ENCODE results near the gene SLC16A5. TPM values are rescaled to one million over a fixed set of nuclear protein-coding genes. Genes with fewer than 3 reads are reported as not detected.

Gene SLC16A5
- total and polyA plus RNA-seq, 7 donors = 1.2 to 10.7 (median 5.6) TPM

DNA sequence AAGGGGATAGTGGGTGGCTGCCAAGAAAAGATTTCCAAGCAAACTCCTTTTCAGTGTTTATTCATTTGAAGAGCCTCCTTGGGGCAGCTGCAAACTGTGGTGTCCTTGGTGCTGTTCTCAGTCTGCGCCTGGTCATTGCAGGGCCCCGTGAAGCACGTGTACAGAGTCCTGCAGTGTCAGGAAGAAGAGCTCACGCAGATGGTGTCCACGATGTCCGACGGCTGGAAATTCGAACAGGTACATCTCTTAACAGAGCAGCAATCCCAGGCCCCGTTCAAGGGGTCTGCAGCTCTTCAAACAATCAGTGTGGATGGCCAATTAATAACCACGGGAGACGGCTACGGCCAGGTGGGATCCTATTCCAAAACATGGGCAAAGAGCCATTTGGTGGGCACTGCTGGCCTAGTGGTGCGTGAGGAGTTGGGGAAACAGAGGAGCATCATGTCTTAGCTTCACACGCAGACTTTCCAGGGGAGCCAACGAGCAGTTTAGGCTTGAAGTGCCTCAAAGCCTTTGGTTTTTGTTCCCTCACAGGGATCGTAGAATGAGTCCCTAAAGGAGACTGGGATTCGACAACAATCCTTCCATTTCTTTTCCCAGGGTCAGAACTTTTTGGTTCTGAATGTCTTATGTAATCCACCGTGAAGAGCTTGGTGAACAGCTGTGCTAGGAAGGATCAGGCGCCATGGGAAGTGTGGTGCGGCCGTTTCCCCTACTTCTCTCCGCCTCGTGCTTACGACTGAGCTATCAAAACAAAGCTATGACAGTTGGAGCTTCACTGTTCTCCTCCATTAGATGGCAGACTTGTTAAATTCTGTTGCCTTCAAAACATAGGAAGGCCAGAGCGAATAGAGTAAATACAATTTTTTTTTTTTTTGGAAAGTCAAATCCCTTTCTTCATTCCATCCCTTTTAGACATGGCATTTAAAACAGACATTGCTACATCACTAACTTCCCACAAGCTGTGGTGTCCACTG is 28.1 kb upstream of the SLC16A5 start:
- intact Hi-C loops (cut with DNase I) = no loop called here
- no peak for DNase-seq
- Histone ChIP-seq H3K27ac (peak overlapping the region; percentile 81), H3K27me3 (ENCODE audit: insufficient read depth in 3 of 3, low read length in 2 of 3) (no peaks in the 10 kb centered on the region), H3K36me3 (ENCODE audit: insufficient read depth in 1 of 2, low read depth in 1 of 2) (peaks cover 3 to 65% of the 10 kb centered on the region in 2 donors), H3K4me1 (peaks cover 10% of the 10 kb centered on the region), H3K4me3 (peak overlapping the region; percentile 3), H3K9me3 (no peaks in the 10 kb centered on the region)
- WGBS, 3 donors = 32 to 46% (median 37%) methylated on average over 25 of the region's 25 CpGs
- TF ChIP-seq, protein P1, sequence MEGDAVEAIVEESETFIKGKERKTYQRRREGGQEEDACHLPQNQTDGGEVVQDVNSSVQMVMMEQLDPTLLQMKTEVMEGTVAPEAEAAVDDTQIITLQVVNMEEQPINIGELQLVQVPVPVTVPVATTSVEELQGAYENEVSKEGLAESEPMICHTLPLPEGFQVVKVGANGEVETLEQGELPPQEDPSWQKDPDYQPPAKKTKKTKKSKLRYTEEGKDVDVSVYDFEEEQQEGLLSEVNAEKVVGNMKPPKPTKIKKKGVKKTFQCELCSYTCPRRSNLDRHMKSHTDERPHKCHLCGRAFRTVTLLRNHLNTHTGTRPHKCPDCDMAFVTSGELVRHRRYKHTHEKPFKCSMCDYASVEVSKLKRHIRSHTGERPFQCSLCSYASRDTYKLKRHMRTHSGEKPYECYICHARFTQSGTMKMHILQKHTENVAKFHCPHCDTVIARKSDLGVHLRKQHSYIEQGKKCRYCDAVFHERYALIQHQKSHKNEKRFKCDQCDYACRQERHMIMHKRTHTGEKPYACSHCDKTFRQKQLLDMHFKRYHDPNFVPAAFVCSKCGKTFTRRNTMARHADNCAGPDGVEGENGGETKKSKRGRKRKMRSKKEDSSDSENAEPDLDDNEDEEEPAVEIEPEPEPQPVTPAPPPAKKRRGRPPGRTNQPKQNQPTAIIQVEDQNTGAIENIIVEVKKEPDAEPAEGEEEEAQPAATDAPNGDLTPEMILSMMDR (IDR thresholded peaks at IDR 0.05) = peak; percentile 45
- peak; percentile 80 to 91 (median 86) for ATAC-seq

DNA sequence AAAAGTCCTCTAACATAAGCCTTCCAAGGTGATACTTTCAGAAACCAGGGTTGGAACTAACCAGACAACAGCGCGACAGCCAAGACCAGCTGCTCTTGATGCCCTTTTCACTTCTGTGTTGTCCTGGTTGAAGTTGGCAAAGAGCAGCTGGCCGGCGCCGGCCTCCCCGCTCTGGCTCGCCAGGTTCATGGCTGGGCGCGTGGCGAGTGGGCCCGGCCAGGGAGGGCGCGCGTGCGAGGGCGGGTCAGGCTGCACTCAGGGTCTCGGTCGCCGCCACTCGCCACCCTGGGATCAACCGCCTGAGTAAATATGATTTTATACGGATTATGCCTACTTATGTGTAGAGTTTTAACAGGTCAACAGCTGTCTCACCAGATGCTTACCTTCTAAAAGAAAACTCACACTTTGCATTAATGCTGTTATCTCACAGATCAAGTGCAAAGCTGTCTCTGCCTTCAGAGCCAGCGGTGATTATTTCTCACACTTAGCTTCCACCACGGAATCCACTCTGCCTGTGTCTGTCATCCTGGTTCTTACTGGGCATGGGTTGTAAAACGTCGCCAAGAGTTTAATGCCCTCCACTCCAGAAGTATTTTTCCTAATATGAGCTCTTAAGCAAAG is 27.2 kb upstream of the SLC16A5 start:
- H3K4me3 ChIP-seq = no peak overlapping the region
- intact Hi-C loops (cut with DNase I) = no loop called here
- TF ChIP-seq, protein P1 (IDR thresholded peaks at IDR 0.05) = no peak

DNA sequence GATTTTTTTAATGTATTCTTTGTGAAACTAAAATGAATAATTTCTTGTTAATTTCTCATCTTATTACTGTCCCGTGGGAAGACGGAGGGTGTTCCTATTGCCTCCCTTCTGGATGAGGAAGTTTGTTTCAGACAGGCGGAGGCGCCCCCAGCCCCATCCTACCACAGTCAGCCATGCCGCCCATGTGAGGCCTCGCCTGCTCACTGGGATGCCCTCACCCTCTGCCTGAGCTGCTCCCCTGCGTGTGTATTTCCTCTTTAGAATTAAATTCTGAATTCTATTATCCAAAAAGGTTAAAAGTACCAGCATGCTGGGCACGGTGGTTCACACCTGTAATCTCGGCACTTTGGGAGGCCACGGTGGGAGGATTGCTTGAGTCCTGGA is 26.7 kb upstream of the SLC16A5 start:
- peak overlapping the region; percentile 81 for H3K27ac ChIP-seq
- DNase-seq (no peak), ATAC-seq (no peak)
- peaks cover 10% of the 10 kb centered on the region for H3K4me1 ChIP-seq
- H3K27me3 ChIP-seq (ENCODE audit: insufficient read depth in 3 of 3, low read length in 2 of 3) = no peaks in the 10 kb centered on the region
- TF ChIP-seq, protein P1 (IDR thresholded peaks at IDR 0.05) = no peak
- WGBS, 3 donors = 93 to 96% (median 96%) methylated on average over 10 of the region's 10 CpGs
- no peaks in the 10 kb centered on the region for H3K9me3 ChIP-seq
- H3K36me3 ChIP-seq (ENCODE audit: insufficient read depth in 1 of 2, low read depth in 1 of 2) = peaks cover 3 to 62% of the 10 kb centered on the region in 2 donors
- no peak overlapping the region for H3K4me3 ChIP-seq
- intact Hi-C loops (cut with DNase I) = no loop called here

More for the DNA sequence above, 27.2 kb upstream of the SLC16A5 start:
- no peaks in the 10 kb centered on the region for H3K27me3 ChIP-seq (ENCODE audit: insufficient read depth in 3 of 3, low read length in 2 of 3)
- peaks cover 3 to 65% of the 10 kb centered on the region in 2 donors for H3K36me3 ChIP-seq (ENCODE audit: insufficient read depth in 1 of 2, low read depth in 1 of 2)
- H3K27ac ChIP-seq = peak overlapping the region; percentile 81
- no peaks in the 10 kb centered on the region for H3K9me3 ChIP-seq
- DNase-seq (peak; percentile 55 to 81), ATAC-seq (peak; percentile 81 to 94 (median 92))
- H3K4me1 ChIP-seq = peaks cover 10% of the 10 kb centered on the region
- 40 to 59% (median 42%) methylated on average over 26 of the region's 26 CpGs for WGBS, 3 donors

DNA sequence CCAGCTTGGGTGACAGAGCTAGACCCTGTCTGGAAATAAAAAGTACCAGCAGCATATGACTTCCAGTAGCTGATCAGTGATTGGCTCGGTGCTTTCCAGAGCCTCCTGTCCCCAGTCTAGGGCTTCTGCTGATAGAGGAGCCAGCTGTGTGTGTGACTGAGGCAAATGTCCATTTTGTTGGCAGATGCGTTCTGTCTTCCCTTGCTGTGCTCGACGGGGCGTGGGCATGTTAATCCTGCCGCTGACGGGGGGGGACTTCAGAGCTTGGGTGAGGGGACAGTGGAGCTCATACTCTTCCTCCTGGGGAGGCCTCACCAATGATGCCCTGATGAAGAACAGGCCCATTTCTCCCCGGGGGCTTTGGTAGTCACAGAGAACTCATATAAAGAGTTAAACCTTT is 26.1 kb upstream of the SLC16A5 start:
- Histone ChIP-seq H3K36me3 (ENCODE audit: insufficient read depth in 1 of 2, low read depth in 1 of 2) (peaks cover 3 to 57% of the 10 kb centered on the region in 2 donors), H3K27me3 (ENCODE audit: insufficient read depth in 3 of 3, low read length in 2 of 3) (no peaks in the 10 kb centered on the region), H3K4me3 (no peak overlapping the region), H3K27ac (no peak overlapping the region), H3K9me3 (no peaks in the 10 kb centered on the region), H3K4me1 (peaks cover 10% of the 10 kb centered on the region)
- DNase-seq (no peak), ATAC-seq (no peak)
- 83 to 88% (median 84%) methylated on average over 8 of the region's 8 CpGs for WGBS, 3 donors
- TF ChIP-seq, protein P1 (IDR thresholded peaks at IDR 0.05) = no peak
- intact Hi-C loops (cut with DNase I) = no loop called here
